Measurements from ENCODE around the gene SLC30A2. TPM values are rescaled to one million over a fixed set of nuclear protein-coding genes. Genes with fewer than 3 reads are reported as not detected.

The SLC30A2 gene
- total RNA-seq, 1 experiment from 2014 or later, result 0.35 TPM

- H2BK20ac ChIP-seq (ENCODE audit: low read depth, low read length, poor library complexity, severe bottlenecking), result no peak overlapping the region
- no peak overlapping the region for H2BK15ac ChIP-seq (ENCODE audit: low read depth, low read length)
- DNase-seq, result no peak
- H3K27me3 ChIP-seq (ENCODE audit: insufficient read depth, low read length), result peaks cover 4% of the 10 kb centered on the region; the same call in 1 of the 2 replicates
- H3T11ph ChIP-seq (ENCODE audit: low read length), result no peak overlapping the region
- H2AFZ ChIP-seq (ENCODE audit: low read length), result no peak overlapping the region
- H3K9ac ChIP-seq (ENCODE audit: extremely low read depth, insufficient read length, low read length), result peak overlapping the region; percentile 20
- H3K9me3 ChIP-seq (ENCODE audit: control insufficient read depth, low read depth, low read length), result no peaks in the 10 kb centered on the region
- no peak for TF ChIP-seq CTCF (conservative IDR thresholded peaks at IDR 0.05)
- H3K23me2 ChIP-seq (ENCODE audit: insufficient read length, low read depth, low read length, poor library complexity, severe bottlenecking), result peaks cover 12% of the 10 kb centered on the region
- no peak overlapping the region for H3K56ac ChIP-seq (ENCODE audit: insufficient read length, low read depth, low read length)
- Mint-ChIP-seq H3K27ac (no peak overlapping the region), H3K4me1 (peaks cover 9% of the 10 kb centered on the region in 2 experiments), H3K36me3 (ENCODE audit: insufficient read depth in 1 of 3, low read depth in 3 of 3) (no peaks in the 10 kb centered on the region), H3K27me3 (ENCODE audit: low read depth) (peaks cover 85% of the 10 kb centered on the region), H3K4me3 (no peak overlapping the region), H3K9me3 (no peaks in the 10 kb centered on the region)
- no peak overlapping the region for H2BK12ac ChIP-seq (ENCODE audit: insufficient read length, low read depth, low read length)
- H3K79me2 ChIP-seq (ENCODE audit: insufficient read depth, low read length), result no peaks in the 10 kb centered on the region
- H2AK5ac ChIP-seq (ENCODE audit: insufficient read length, low read length), result no peak overlapping the region
- no peak overlapping the region for H3K27ac ChIP-seq (ENCODE audit: insufficient read length, low read depth, low read length)
- H4K20me1 ChIP-seq (ENCODE audit: control insufficient read depth, insufficient read depth, insufficient read length), result peaks cover under 1% of the 10 kb centered on the region
- H4K91ac ChIP-seq (ENCODE audit: insufficient read length, low read depth, low read length), result no peak overlapping the region
- no peaks in the 10 kb centered on the region for H3K79me1 ChIP-seq (ENCODE audit: insufficient read depth, low read depth, low read length, poor library complexity, severe bottlenecking)
- H3K23ac ChIP-seq (ENCODE audit: insufficient read length, low read depth, low read length), result no peak overlapping the region
- WGBS (ENCODE audit: extremely low coverage, insufficient read length, low lambda C conversion rate), result no CpG with 5 or more reads among the region's 6 CpGs
- no peak overlapping the region for H2BK5ac ChIP-seq (ENCODE audit: insufficient read length, low read length)
- H3K18ac ChIP-seq (ENCODE audit: insufficient read length, low read depth, low read length), result no peak overlapping the region
- H4K8ac ChIP-seq (replicated peaks; ENCODE audit: insufficient read length, low read depth, low read length), result no peak overlapping the region
- H4K5ac ChIP-seq (ENCODE audit: insufficient read length, low read depth, low read length), result no peak overlapping the region
- no peak overlapping the region for H2BK120ac ChIP-seq (ENCODE audit: low read depth, low read length, poor library complexity, severe bottlenecking)
- H3K4me1 ChIP-seq (ENCODE audit: insufficient read depth, low read length), result no peaks in the 10 kb centered on the region; the same call in 1 of the 2 replicates
- no peak overlapping the region for H3K4ac ChIP-seq (ENCODE audit: low read depth, low read length)
- no peak overlapping the region; the same call in 1 of the 2 replicates for H3K14ac ChIP-seq (ENCODE audit: insufficient read depth, low read length)
- H3K4me2 ChIP-seq (ENCODE audit: insufficient read depth, insufficient read length, low read length), result no peak overlapping the region
Measured at GRCh38 chr1:26037904-26038303, 8.0 kb downstream of the SLC30A2 start.
